Karpas-422 (cell line): ENCODE measurements around the gene GREB1L. TPM values are rescaled to one million over a fixed set of nuclear protein-coding genes. Genes with fewer than 3 reads are reported as not detected.

Source experiments
- DNase-seq: peaks from one replicate; pipeline ENCODE4 v3.0.0-alpha.2; 2015
- H2AFZ ChIP-seq: fragments of 200-600 bp; sonication (generic); 2 replicates; pipeline ENCODE4 v1.6.1; 2014; ENCODE audit warnings: antibody characterized with exemption, low read length, mixed read lengths
- H3K27ac ChIP-seq: fragments of 200-600 bp; sonication (generic); 2 replicates; pipeline ENCODE4 v1.5.1; 2014; ENCODE audit warnings: mild to moderate bottlenecking, low read length, moderate library complexity
- H3K27me3 ChIP-seq: fragments of 200-600 bp; sonication (generic); 2 replicates; pipeline ENCODE4 v1.6.1; 2014; ENCODE audit warnings: low read length, mixed read lengths
- H3K36me3 ChIP-seq: fragments of 200-600 bp; sonication (generic); 2 replicates; pipeline ENCODE4 v1.6.1; 2014; ENCODE audit warnings: low read length, mixed read lengths; ENCODE audit not compliant: insufficient read depth
- H3K4me1 ChIP-seq: fragments of 200-600 bp; sonication (generic); 2 replicates; pipeline ENCODE4 v1.6.1; 2014; ENCODE audit warnings: mild to moderate bottlenecking, low read length, mixed read lengths
- H3K4me2 ChIP-seq: fragments of 200-600 bp; sonication (generic); 2 replicates; pipeline ENCODE4 v1.6.1; 2014; ENCODE audit warnings: low read length, low read depth, mild to moderate bottlenecking; ENCODE audit not compliant: poor library complexity, severe bottlenecking
- H3K4me3 ChIP-seq: fragments of 200-600 bp; sonication (generic); 2 replicates; pipeline ENCODE4 v1.5.1; 2014; ENCODE audit warnings: mild to moderate bottlenecking, antibody characterized with exemption, low read length, mixed read lengths
- H3K79me2 ChIP-seq: fragments of 200-600 bp; sonication (generic); 2 replicates; pipeline ENCODE4 v1.6.1; 2014; ENCODE audit warnings: mild to moderate bottlenecking, low read length, mixed read lengths
- H3K9ac ChIP-seq: fragments of 200-600 bp; sonication (generic); 2 replicates; pipeline ENCODE4 v1.6.0; 2014; ENCODE audit warnings: low read length
- H3K9me2 ChIP-seq: fragments of 200-600 bp; sonication (generic), shearing (Covaris generic); replicated peaks from 2 replicates; pipeline ENCODE4 v1.6.0; 2014; ENCODE audit warnings: mild to moderate bottlenecking, low read length, moderate library complexity; ENCODE audit not compliant: insufficient read depth
- H3K9me3 ChIP-seq: fragments of 300-700, 200-600 bp; sonication (generic); 2 replicates; pipeline ENCODE4 v1.6.1; 2014; ENCODE audit warnings: low read length, mixed read lengths
- H4K20me1 ChIP-seq: fragments of 200-600 bp; sonication (generic); 2 replicates; pipeline ENCODE4 v1.6.1; 2014; ENCODE audit warnings: mild to moderate bottlenecking, antibody characterized with exemption, low read length, low read depth; ENCODE audit not compliant: insufficient read depth
- total RNA-seq: library from RNA; depleted of rRNA; stranded (reverse); fragments of >200 nt; shearing (Covaris generic); gene quantifications from 2 replicates; pipeline ENCODE4 v1.2.3, GENCODE V29; 2014; ENCODE audit warnings: low replicate concordance

GREB1L gene
- total RNA-seq, 1 experiment from 2014 or later = not detected

DNA sequence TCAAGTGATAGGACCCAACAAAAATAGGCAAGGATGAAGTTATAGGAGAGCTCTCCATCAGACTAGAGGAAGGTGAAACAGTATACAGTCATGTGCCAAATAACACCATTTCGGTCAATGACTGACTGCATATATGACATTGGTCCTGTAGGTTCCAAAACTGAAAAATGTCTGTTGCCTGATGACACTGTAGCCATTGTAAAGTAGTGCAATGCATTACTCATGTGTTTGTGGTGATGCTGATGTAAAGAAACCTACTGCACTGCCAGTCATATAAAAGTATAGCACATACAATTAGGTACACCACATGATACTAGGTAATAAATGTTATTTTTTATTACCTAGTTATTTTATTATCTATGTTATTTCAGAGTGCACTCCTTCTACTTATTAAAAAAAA lies 147.9 kb downstream of the GREB1L start:
- Histone ChIP-seq H3K4me2 (no peak overlapping the region), H3K36me3 (no peaks in the 10 kb centered on the region), H3K9me2 (no peaks in the 10 kb centered on the region), H3K9me3 (no peaks in the 10 kb centered on the region), H3K27ac (no peak overlapping the region), H3K4me1 (peaks cover 3% of the 10 kb centered on the region; the same call in 1 of the 2 replicates), H3K79me2 (no peaks in the 10 kb centered on the region), H2AFZ (no peak overlapping the region), H3K27me3 (no peaks in the 10 kb centered on the region), H4K20me1 (no peaks in the 10 kb centered on the region), H3K4me3 (no peak overlapping the region), H3K9ac (no peak overlapping the region)
- no peak for DNase-seq

DNA sequence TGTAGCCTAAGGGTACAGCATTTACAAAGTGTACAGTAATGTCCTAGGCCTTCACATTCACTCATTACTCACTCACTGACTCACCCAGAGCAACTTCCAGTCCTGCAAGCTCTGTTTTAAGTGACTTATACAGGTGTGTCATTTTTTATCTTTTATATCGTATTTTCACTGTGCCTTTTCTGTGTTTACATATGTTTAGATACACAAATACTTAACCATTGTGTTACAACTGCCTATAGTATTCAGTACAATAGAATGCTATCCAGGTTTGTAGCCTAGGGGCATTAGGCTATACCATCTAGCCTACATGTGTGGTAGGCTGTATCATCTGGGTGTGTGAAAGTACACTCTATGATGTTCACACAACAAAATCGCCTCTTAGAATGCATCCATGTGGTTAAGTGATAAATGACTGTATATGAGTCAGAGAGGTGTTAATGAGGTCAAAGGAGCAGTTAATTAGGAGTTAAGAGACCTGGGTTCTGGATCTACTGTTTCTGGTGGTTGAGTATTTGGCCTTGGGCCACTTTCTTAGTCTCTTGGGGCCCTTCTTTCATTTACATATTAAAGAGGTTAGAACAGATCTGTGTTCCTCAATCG lies 149.1 kb downstream of the GREB1L start:
- H3K9me2 ChIP-seq = no peaks in the 10 kb centered on the region
- H3K79me2 ChIP-seq = no peaks in the 10 kb centered on the region
- H3K27ac ChIP-seq = no peak overlapping the region
- H3K4me2 ChIP-seq = no peak overlapping the region
- H3K4me1 ChIP-seq = peaks cover 3% of the 10 kb centered on the region; the same call in 1 of the 2 replicates
- no peaks in the 10 kb centered on the region for H3K27me3 ChIP-seq
- peak; percentile 43 for DNase-seq
- no peaks in the 10 kb centered on the region for H3K36me3 ChIP-seq
- H4K20me1 ChIP-seq = no peaks in the 10 kb centered on the region
- H2AFZ ChIP-seq = no peak overlapping the region
- H3K9ac ChIP-seq = no peak overlapping the region
- H3K9me3 ChIP-seq = no peaks in the 10 kb centered on the region
- no peak overlapping the region for H3K4me3 ChIP-seq

DNA sequence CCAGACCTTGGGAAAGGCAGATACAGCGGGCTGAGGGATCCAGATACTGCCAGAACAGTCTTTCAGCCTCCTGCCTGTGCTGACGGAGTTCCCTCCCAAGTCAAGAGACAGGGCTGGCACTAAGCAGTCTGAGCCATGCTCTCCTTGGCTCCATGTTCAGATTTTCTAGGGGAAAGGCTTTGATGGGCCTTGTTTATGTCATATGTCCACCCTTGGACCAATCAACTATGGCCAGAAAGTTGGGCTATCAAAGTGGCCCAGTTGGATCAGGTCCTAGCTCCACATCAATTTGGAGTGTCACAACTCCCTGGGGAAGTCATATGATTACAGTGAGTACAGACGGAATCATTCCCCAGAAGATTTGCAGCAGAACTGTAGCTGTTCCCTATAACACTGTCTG lies 152.0 kb downstream of the GREB1L start:
- H2AFZ ChIP-seq = no peak overlapping the region
- no peaks in the 10 kb centered on the region for H3K36me3 ChIP-seq
- no peak for DNase-seq
- no peak overlapping the region for H3K27ac ChIP-seq
- H3K4me1 ChIP-seq = peaks cover 3% of the 10 kb centered on the region; the same call in 1 of the 2 replicates
- no peaks in the 10 kb centered on the region for H3K9me3 ChIP-seq
- no peaks in the 10 kb centered on the region for H3K79me2 ChIP-seq
- no peak overlapping the region for H3K4me3 ChIP-seq
- no peaks in the 10 kb centered on the region for H4K20me1 ChIP-seq
- no peaks in the 10 kb centered on the region for H3K27me3 ChIP-seq
- no peak overlapping the region for H3K4me2 ChIP-seq
- no peak overlapping the region for H3K9ac ChIP-seq
- no peaks in the 10 kb centered on the region for H3K9me2 ChIP-seq

DNA sequence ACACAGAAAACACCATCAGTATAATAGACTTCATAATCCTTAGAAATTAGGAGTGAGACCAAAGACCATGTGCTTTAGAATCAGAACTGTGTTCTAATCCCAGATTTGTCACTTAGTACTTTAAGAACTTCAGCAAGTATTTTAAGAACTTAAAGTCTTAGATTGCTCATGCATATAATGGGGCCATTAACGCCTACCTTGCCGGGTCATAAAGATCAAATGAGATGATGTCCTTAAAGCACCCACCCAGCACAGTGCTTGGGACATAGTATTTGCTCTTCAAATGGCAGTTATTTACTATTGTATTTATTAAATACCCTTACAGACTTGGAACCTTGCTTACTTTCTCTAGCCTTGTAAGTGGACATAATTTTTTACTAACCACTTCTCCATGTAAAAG lies 156.1 kb downstream of the GREB1L start:
- Histone ChIP-seq H3K4me1 (no peaks in the 10 kb centered on the region), H3K79me2 (no peaks in the 10 kb centered on the region), H3K27me3 (no peaks in the 10 kb centered on the region), H3K27ac (no peak overlapping the region), H3K4me3 (no peak overlapping the region), H4K20me1 (no peaks in the 10 kb centered on the region), H3K9me3 (no peaks in the 10 kb centered on the region), H3K9ac (no peak overlapping the region), H2AFZ (no peak overlapping the region), H3K36me3 (no peaks in the 10 kb centered on the region), H3K9me2 (no peaks in the 10 kb centered on the region), H3K4me2 (no peak overlapping the region)
- no peak for DNase-seq

DNA sequence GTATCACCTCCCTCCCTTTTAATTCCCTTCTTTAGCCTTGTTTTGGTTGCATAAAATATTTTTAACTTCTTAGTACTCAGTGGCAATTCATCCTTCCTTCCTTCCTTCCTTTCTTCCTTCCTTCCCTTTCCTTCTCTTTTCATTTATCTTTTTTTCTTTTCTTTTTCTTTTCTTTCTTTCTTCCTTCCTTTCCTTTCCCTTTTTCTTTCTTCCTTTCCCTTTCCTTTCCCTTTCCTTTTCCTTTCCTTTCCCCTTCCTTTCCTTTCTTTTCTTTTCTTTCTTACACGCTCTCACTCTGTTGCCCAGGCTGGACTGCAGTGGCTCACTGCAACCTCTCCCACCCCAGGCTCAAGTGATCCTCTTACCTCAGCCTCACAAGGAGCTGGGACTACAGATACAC lies 160.2 kb downstream of the GREB1L start:
- Histone ChIP-seq H3K27me3 (no peaks in the 10 kb centered on the region), H3K9me3 (no peaks in the 10 kb centered on the region), H3K79me2 (no peaks in the 10 kb centered on the region), H3K4me3 (no peak overlapping the region), H3K27ac (no peak overlapping the region), H3K36me3 (no peaks in the 10 kb centered on the region), H3K4me2 (no peak overlapping the region), H3K4me1 (no peaks in the 10 kb centered on the region), H3K9me2 (no peaks in the 10 kb centered on the region), H3K9ac (no peak overlapping the region), H4K20me1 (no peaks in the 10 kb centered on the region), H2AFZ (no peak overlapping the region)
- DNase-seq = no peak

DNA sequence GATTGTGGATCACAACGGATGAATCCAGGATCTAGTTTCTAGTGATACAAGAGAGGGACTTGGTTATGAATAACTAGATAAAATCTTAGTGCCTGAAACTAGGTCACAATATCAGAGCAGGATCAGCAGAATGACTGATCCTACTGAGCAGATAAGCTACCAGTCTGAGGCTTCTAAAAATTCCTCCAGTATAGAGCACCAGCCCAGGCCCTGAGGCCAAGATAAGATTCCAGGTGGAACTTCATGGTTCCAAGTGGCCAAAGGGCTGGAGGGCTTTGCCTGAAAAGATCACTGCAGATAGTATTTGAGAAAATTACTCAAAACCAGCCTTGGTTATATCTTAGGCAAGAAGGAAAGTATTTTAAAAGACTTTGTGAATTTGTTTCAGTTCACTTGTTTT lies 162.4 kb downstream of the GREB1L start:
- H2AFZ ChIP-seq = no peak overlapping the region
- H3K4me3 ChIP-seq = no peak overlapping the region
- no peaks in the 10 kb centered on the region for H4K20me1 ChIP-seq
- H3K9ac ChIP-seq = no peak overlapping the region
- no peaks in the 10 kb centered on the region for H3K36me3 ChIP-seq
- H3K27ac ChIP-seq = no peak overlapping the region
- DNase-seq = no peak
- no peaks in the 10 kb centered on the region for H3K27me3 ChIP-seq
- H3K9me2 ChIP-seq = no peaks in the 10 kb centered on the region
- no peaks in the 10 kb centered on the region for H3K9me3 ChIP-seq
- no peak overlapping the region for H3K4me2 ChIP-seq
- no peaks in the 10 kb centered on the region for H3K4me1 ChIP-seq
- H3K79me2 ChIP-seq = no peaks in the 10 kb centered on the region

DNA sequence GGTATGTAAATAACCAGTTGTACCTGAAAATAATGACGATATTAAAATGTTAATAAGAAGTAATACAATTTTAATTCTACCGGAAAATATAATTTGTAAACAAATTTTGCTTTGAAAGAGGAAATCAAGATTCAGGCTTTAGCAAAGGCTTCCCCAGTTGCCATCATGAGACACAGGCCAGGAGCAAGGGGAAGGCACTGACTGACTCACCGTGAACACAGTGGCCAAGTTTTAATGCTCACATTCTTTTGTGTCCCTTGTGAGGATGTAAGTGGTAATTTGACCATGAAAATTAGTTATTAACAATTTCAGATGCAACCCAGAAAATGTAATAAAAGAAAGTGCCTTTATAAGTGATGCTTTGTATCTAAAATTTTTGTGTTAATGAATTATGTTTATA lies 164.1 kb downstream of the GREB1L start:
- H3K27me3 ChIP-seq = no peaks in the 10 kb centered on the region
- no peaks in the 10 kb centered on the region for H3K9me2 ChIP-seq
- no peak overlapping the region for H3K9ac ChIP-seq
- no peaks in the 10 kb centered on the region for H3K4me1 ChIP-seq
- H3K36me3 ChIP-seq = no peaks in the 10 kb centered on the region
- no peak overlapping the region for H3K4me2 ChIP-seq
- no peaks in the 10 kb centered on the region for H3K9me3 ChIP-seq
- no peaks in the 10 kb centered on the region for H4K20me1 ChIP-seq
- no peak overlapping the region for H2AFZ ChIP-seq
- H3K27ac ChIP-seq = no peak overlapping the region
- no peak overlapping the region for H3K4me3 ChIP-seq
- no peak for DNase-seq
- H3K79me2 ChIP-seq = no peaks in the 10 kb centered on the region

DNA sequence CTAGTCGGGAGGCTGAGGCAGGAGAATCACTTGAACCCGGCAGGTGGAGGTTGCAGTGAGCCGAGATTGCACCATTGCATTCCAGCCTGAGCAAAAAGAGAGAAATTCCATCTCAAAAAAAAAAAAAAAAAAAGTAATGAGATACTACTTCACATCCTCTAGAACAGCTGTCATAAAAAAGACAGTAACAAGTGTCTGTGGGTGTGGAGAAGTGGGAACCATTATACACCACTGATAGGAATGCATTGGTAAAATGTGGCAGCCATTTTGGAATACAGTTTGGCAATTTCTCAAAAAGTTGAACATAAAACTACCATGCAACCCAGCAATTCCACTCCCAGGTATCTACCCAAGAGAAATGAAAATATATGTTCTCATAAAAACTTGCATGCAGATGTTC lies 166.6 kb downstream of the GREB1L start:
- Histone ChIP-seq H3K27me3 (no peaks in the 10 kb centered on the region), H3K4me3 (no peak overlapping the region), H3K4me2 (no peak overlapping the region), H3K36me3 (no peaks in the 10 kb centered on the region), H4K20me1 (no peaks in the 10 kb centered on the region), H3K9me3 (no peaks in the 10 kb centered on the region), H3K79me2 (no peaks in the 10 kb centered on the region), H3K9ac (no peak overlapping the region), H3K9me2 (no peaks in the 10 kb centered on the region), H2AFZ (no peak overlapping the region), H3K4me1 (no peaks in the 10 kb centered on the region), H3K27ac (no peak overlapping the region)
- DNase-seq = no peak

DNA sequence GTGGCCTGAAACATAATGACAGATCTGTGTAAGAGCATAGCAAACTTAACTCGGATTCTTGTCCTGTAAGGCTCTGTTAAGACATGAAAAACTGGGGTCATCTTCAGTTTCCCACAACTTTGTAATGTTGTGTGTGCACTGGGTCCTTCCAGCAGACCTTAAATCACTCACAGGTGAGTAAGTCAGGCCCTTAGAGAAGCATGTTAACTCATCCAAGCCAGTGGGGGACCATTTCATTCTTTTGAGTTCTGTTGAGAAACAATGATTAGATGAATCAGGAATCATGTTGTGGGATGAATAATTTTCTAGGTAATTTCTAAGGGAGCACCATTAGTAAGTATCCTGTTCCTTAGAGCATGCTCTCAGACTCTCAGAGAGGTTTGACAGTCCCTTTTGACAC lies 191.4 kb downstream of the GREB1L start:
- Histone ChIP-seq H3K4me2 (no peak overlapping the region), H3K27ac (no peak overlapping the region), H4K20me1 (no peaks in the 10 kb centered on the region), H3K36me3 (no peaks in the 10 kb centered on the region), H2AFZ (no peak overlapping the region), H3K9me3 (no peaks in the 10 kb centered on the region), H3K79me2 (no peaks in the 10 kb centered on the region), H3K9ac (no peak overlapping the region), H3K9me2 (no peaks in the 10 kb centered on the region), H3K27me3 (no peaks in the 10 kb centered on the region), H3K4me1 (no peaks in the 10 kb centered on the region), H3K4me3 (no peak overlapping the region)
- DNase-seq = no peak
